Measurements from ENCODE around the gene GBE1. TPM values are rescaled to one million over a fixed set of nuclear protein-coding genes. Genes with fewer than 3 reads are reported as not detected.

The GBE1 gene
- total and polyA plus RNA-seq, 11 donors = 32.3 to 204 (median 95.9) TPM

- TF ChIP-seq POLR2A (IDR thresholded peaks at IDR 0.05) = no peak
- TF ChIP-seq, protein P1, sequence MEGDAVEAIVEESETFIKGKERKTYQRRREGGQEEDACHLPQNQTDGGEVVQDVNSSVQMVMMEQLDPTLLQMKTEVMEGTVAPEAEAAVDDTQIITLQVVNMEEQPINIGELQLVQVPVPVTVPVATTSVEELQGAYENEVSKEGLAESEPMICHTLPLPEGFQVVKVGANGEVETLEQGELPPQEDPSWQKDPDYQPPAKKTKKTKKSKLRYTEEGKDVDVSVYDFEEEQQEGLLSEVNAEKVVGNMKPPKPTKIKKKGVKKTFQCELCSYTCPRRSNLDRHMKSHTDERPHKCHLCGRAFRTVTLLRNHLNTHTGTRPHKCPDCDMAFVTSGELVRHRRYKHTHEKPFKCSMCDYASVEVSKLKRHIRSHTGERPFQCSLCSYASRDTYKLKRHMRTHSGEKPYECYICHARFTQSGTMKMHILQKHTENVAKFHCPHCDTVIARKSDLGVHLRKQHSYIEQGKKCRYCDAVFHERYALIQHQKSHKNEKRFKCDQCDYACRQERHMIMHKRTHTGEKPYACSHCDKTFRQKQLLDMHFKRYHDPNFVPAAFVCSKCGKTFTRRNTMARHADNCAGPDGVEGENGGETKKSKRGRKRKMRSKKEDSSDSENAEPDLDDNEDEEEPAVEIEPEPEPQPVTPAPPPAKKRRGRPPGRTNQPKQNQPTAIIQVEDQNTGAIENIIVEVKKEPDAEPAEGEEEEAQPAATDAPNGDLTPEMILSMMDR (IDR thresholded peaks at IDR 0.05) = no peak
- no peaks in the 10 kb centered on the region for H3K9me3 ChIP-seq
- peaks cover 0 to 28% (median 9%) of the 10 kb centered on the region in 12 donors for H3K4me1 ChIP-seq
- 46 to 57% (median 51%) methylated on average over 4 of the region's 4 CpGs for WGBS, 4 donors
- H3K27me3 ChIP-seq = no peaks in the 10 kb centered on the region
- H3K27ac ChIP-seq = peak overlapping the region in 3 of 12 donors; percentile 4 to 31 (median 14)
- H3K4me3 ChIP-seq = no peak overlapping the region
- peaks cover 0 to 27% (median 0%) of the 10 kb centered on the region in 9 donors for H3K36me3 ChIP-seq
- intact Hi-C loops (cut with DNase I) = loop anchor here in 1 of 10 donors (10.0 kb wide), 1 partner anchor 214 kb away; no protein-coding TSS in a partner anchor
- ATAC-seq (peak in 2 of 4 donors; percentile 54 to 59), DNase-seq (no peak)
These were observed 110.3 kb downstream of the GBE1 start for GRCh38 chr3:81651139-81651538.

DNA sequence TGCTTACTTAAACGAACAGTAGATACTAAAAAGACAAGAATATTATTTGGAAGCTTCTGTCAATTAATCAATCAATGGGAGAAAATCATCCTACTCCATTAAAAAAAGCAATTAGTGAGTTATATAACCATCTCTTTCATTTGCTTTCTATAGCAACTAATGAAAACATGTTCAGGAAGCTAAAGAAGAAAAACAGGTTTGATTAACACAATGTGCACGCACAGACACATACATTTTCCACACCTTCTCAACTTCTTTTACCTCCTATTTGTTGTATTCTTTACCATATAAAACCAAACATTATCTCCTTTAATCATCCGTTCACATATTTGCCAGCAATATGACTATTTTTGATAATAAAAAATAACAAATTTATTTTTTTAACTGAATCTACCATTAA is 111.3 kb downstream of the GBE1 start:
- Histone ChIP-seq H3K9me3 (no peaks in the 10 kb centered on the region), H3K27me3 (no peaks in the 10 kb centered on the region), H3K27ac (no peak overlapping the region), H3K36me3 (peaks cover 0 to 36% (median 0%) of the 10 kb centered on the region in 9 donors), H3K4me1 (peaks cover 0 to 29% (median 9%) of the 10 kb centered on the region in 12 donors), H3K4me3 (no peak overlapping the region)
- no peak for TF ChIP-seq POLR2A (IDR thresholded peaks at IDR 0.05)
- TF ChIP-seq, protein P1 (IDR thresholded peaks at IDR 0.05) = no peak
- ATAC-seq (no peak), DNase-seq (no peak)
- intact Hi-C loops (cut with DNase I) = loop anchor here in 1 of 10 donors (10.0 kb wide), 1 partner anchor 215 kb away; no protein-coding TSS in a partner anchor
- 92 to 96% (median 94%) methylated on average over 3 of the region's 3 CpGs for WGBS, 4 donors

GRCh38 chr3:81645248-81645647 is 116.2 kb downstream of the GBE1 start:
- Histone ChIP-seq H3K27me3 (no peaks in the 10 kb centered on the region), H3K4me3 (no peak overlapping the region), H3K9me3 (no peaks in the 10 kb centered on the region), H3K4me1 (peaks cover 0 to 11% (median 0%) of the 10 kb centered on the region in 12 donors), H3K36me3 (peaks cover 0 to 56% (median 0%) of the 10 kb centered on the region in 9 donors), H3K27ac (peak overlapping the region in 2 of 12 donors; percentile 1 to 34)
- TF ChIP-seq POLR2A (IDR thresholded peaks at IDR 0.05) = no peak
- TF ChIP-seq, protein P1 (IDR thresholded peaks at IDR 0.05) = no peak
- ATAC-seq (peak; percentile 42 to 81 (median 78)), DNase-seq (no peak)
- WGBS, 4 donors = 47 to 64% (median 55%) methylated on average over 1 of the region's 1 CpG
- intact Hi-C loops (cut with DNase I) = loop anchor here in 4 of 10 donors (10.0 kb wide), 2 partner anchors 220 to 340 kb away; no protein-coding TSS in a partner anchor

GRCh38 chr3:81643721-81644120 is 117.7 kb downstream of the GBE1 start:
- no peak overlapping the region for H3K27ac ChIP-seq
- no peaks in the 10 kb centered on the region for H3K27me3 ChIP-seq
- ATAC-seq (peak; percentile 69 to 81 (median 74)), DNase-seq (no peak)
- intact Hi-C loops (cut with DNase I) = loop anchor here in 6 of 10 donors (5.0 to 10.0 kb wide), 6 partner anchors 61 to 341 kb away; no protein-coding TSS in a partner anchor
- H3K36me3 ChIP-seq = peaks cover 0 to 55% (median 0%) of the 10 kb centered on the region in 9 donors
- no peak for TF ChIP-seq POLR2A (IDR thresholded peaks at IDR 0.05)
- TF ChIP-seq, protein P1 (IDR thresholded peaks at IDR 0.05) = peak in 9 of 12 donors; percentile 22 to 56 (median 42)
- WGBS, 4 donors = 66 to 75% (median 71%) methylated on average over 2 of the region's 2 CpGs
- H3K9me3 ChIP-seq = no peaks in the 10 kb centered on the region
- no peak overlapping the region for H3K4me3 ChIP-seq
- peaks cover 0 to 11% (median 0%) of the 10 kb centered on the region in 12 donors for H3K4me1 ChIP-seq
